SK-N-SH (cell line): ENCODE measurements around the gene OTOP2. TPM values are rescaled to one million over a fixed set of nuclear protein-coding genes. Genes with fewer than 3 reads are reported as not detected.

Experiments used
- CTCF ChIA-PET: fragments of 300-600, 350-600 bp; formaldehyde crosslinking; extraction: SDS; loops from one replicate; lab custom pipeline; 2021; lab: Yijun Ruan, JAX
- POLR2A ChIA-PET: fragments of 350-600 bp; sonication (Branson Sonifier 250); formaldehyde crosslinking; extraction: SDS; loops from one replicate; lab custom pipeline; 2020; ENCODE audit warnings: antibody characterized with exemption, inconsistent platforms; lab: Yijun Ruan, JAX
- DNase-seq: peaks from one replicate; pipeline ENCODE4 v3.0.0; 2012
- H2AFZ ChIP-seq: fragments of 200-600 bp; sonication (generic); 2 replicates; pipeline ENCODE4 v1.8.1; 2016; ENCODE audit warnings: antibody characterized with exemption, mild to moderate bottlenecking, low read depth
- H3F3A ChIP-seq: fragments of 200-600 bp; sonication (generic); replicated peaks from 2 replicates; pipeline ENCODE3; 2016; ENCODE audit warnings: antibody characterized with exemption, mild to moderate bottlenecking; ENCODE audit not compliant: insufficient read depth
- H3K27ac ChIP-seq, 2 experiments: fragments of 200-500 bp in 1 of 2; fragments of 200-600 bp in 1 of 2; sonication (Bioruptor generic) in 1 of 2; sonication (generic), shearing (Covaris generic) in 1 of 2; 2 replicates each; pipeline versions ENCODE4 v1.5.1 to v1.6.1; 2014 to 2016; ENCODE audit warnings: low read depth in 2 of 2, inconsistent platforms in 1 of 2, low read length in 1 of 2, mild to moderate bottlenecking in 1 of 2, mixed read lengths in 1 of 2
- H3K27me3 ChIP-seq: fragments of 200-600 bp; sonication (generic), shearing (Covaris generic); 2 replicates; pipeline ENCODE4 v1.6.1; 2016; ENCODE audit warnings: mixed run types; ENCODE audit not compliant: insufficient read depth
- H3K36me3 ChIP-seq, 2 experiments: fragments of 200-500 bp in 1 of 2; fragments of 200-600 bp in 1 of 2; sonication (Bioruptor generic) in 1 of 2; sonication (generic) in 1 of 2; replicated peaks in 1 of 2; 2 replicates each; pipeline versions ENCODE3 to v1.5.1; 2014 to 2016; ENCODE audit warnings: low read length in 1 of 2, mild to moderate bottlenecking in 1 of 2; ENCODE audit not compliant: insufficient read depth in 2 of 2, control insufficient read depth in 1 of 2
- H3K4me1 ChIP-seq, 2 experiments: fragments of 200-500 bp in 1 of 2; fragments of 200-600 bp in 1 of 2; sonication (Bioruptor generic) in 1 of 2; sonication (generic), shearing (Covaris generic) in 1 of 2; 2 replicates each; pipeline versions ENCODE4 v1.5.1 to v1.6.1; 2014 to 2016; ENCODE audit warnings: low read depth in 1 of 2, low read length in 1 of 2, mixed run types in 1 of 2; ENCODE audit not compliant: insufficient read depth in 2 of 2, control insufficient read depth in 1 of 2
- H3K4me2 ChIP-seq: fragments of 200-600 bp; sonication (generic), shearing (Covaris generic); 2 replicates; pipeline ENCODE4 v1.6.1; 2017; ENCODE audit warnings: mixed run types
- H3K4me3 ChIP-seq, 2 experiments: fragments of 200-500 bp in 1 of 2; fragments of 200-600 bp in 1 of 2; sonication (Bioruptor generic) in 1 of 2; sonication (generic), shearing (Covaris generic) in 1 of 2; 2 replicates each; pipeline versions ENCODE4 v1.5.1 to v1.8.1; 2014 to 2016; ENCODE audit warnings: low read depth in 2 of 2, inconsistent platforms in 1 of 2, low read length in 1 of 2, mild to moderate bottlenecking in 1 of 2, mixed read lengths in 1 of 2, moderate library complexity in 1 of 2
- H3K79me2 ChIP-seq: fragments of 200-600 bp; sonication (generic); 2 replicates; pipeline ENCODE4 v1.8.1; 2017; ENCODE audit warnings: mild to moderate bottlenecking; ENCODE audit not compliant: insufficient read depth
- H3K9ac ChIP-seq: fragments of 200-600 bp; sonication (generic); 2 replicates; pipeline ENCODE4 v1.6.1; 2017; ENCODE audit warnings: mixed run types
- H3K9me2 ChIP-seq: fragments of 200-600 bp; sonication (generic); 2 replicates; pipeline ENCODE4 v1.6.1; 2017; ENCODE audit warnings: mixed run types
- H3K9me3 ChIP-seq: fragments of 200-600 bp; sonication (generic); 2 replicates; pipeline ENCODE4 v1.6.1; 2017; ENCODE audit warnings: mixed run types, mild to moderate bottlenecking, moderate library complexity
- H4K20me1 ChIP-seq: fragments of 200-600 bp; sonication (generic); 2 replicates; pipeline ENCODE4 v1.6.1; 2017; ENCODE audit warnings: mild to moderate bottlenecking, mixed run types; ENCODE audit not compliant: insufficient read depth
- EZH2phosphoT487 ChIP-seq: fragments of 200-600 bp; sonication (generic); IDR thresholded peaks from 2 replicates; pipeline ENCODE4 v1.6.1; 2017; ENCODE audit warnings: low read depth, mixed run types, mild to moderate bottlenecking, antibody characterized with exemption, moderate library complexity, borderline replicate concordance
- FOXJ3 ChIP-seq: sonication (generic); formaldehyde crosslinking; IDR thresholded peaks from 2 replicates; pipeline ENCODE4 v1.5.1; 2020; ENCODE audit warnings: mild to moderate bottlenecking, missing genetic modification reagents
- GABPA ChIP-seq: IDR thresholded peaks from 2 replicates; pipeline ENCODE4 v1.4.0; 2012; ENCODE audit warnings: low read depth, mild to moderate bottlenecking
- MAX ChIP-seq: IDR thresholded peaks from 2 replicates; pipeline ENCODE4 v1.4.0; 2012; ENCODE audit warnings: low read depth
- MEF2A ChIP-seq: IDR thresholded peaks from 2 replicates; pipeline ENCODE4 v1.4.0; 2012; ENCODE audit warnings: low read depth, borderline replicate concordance
- TEAD4 ChIP-seq: IDR thresholded peaks from 2 replicates; pipeline ENCODE4 v1.4.0; 2012; ENCODE audit warnings: mild to moderate bottlenecking, borderline replicate concordance; ENCODE audit not compliant: insufficient read depth
- WGBS: methylation state at CpG from one replicate; pipeline ENCODE4 v1.1.6; 2017; ENCODE audit warnings: low lambda C conversion rate; 5-methylcytosine and 5-hydroxymethylcytosine counted together
- polyA plus RNA-seq, 3 experiments: library from polyadenylated mRNA; depleted of rRNA; stranded (reverse); fragments of >200 nt; gene quantifications; 2 replicates each; pipeline ENCODE4 v1.2.3, GENCODE V29; 2012

OTOP2 gene
- polyA plus RNA-seq, 1 of the 3 experiments (the other 2 are of a cell fraction) = not detected

DNA sequence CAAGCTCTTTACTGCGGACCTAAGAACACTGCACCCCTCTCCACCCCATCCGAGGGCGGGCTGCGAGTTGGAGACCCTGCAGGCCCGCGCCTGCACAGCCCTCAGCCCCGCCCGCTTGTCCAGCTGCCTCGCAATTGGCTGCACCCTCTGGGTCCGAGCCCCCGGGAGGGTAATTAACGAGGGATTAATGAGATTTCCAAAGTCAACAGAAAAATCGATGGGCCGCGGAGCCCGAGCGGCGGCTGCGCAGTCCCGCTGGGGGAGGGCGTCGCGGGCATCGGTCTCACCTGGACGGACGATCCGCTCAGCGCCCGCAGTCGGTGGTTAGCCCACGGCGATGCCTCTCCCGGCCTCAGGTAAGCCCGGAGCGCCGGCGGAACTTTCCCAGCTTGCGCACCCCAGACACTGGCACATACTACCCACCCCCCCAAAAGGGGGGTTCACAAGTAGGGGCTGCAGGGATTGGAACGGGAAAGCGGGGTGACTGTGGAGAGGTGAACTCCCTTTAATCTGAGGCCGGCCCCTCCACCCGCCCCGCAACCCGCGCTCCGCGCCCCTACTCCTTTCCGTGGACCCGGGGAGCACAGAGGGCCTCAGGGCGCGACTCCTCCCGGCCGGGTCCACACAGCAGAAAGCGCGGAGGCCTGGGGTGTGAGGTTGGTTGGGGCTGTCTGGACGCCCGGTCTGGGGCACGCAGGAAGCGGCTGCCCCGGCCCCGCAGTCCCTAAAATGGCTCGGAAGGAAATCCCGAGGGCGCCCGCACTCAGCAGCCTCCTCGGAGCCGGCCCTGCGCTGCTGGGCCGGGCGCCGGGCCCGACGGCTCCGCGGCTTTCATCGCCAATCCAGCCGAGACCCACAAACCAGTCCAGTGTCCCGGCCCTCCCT is 11.8 kb downstream of the OTOP2 start, which contains the start of gene OTOP3:
OTOP3 (plus strand) TSS at position 314 of the 885 bp plus-strand sequence; CDS start at position 338, 24 bp downstream.
- DNase-seq = peak; percentile 81
- H3K9me2 ChIP-seq = no peaks in the 10 kb centered on the region
- no peaks in the 10 kb centered on the region for H3K79me2 ChIP-seq
- ChIA-PET CTCF (interaction anchor here (0.9 to 8.3 kb wide), 6 partner anchors 12 to 170 kb away, joined by 3 to 77 read pairs (median 16); partner anchors contain the start of genes OTOP2 and USH1G), POLR2A (interaction anchor here (0.8 to 1.0 kb wide), 2 partner anchors 11 to 14 kb away, joined by 3 read pairs; no protein-coding TSS in a partner anchor)
- H3K36me3 ChIP-seq = no peaks in the 10 kb centered on the region
- no peaks in the 10 kb centered on the region; a peak in 1 of 4 replicates for H3K4me1 ChIP-seq
- no peak within 1 kb of the TSS for H2AFZ ChIP-seq
- H3F3A ChIP-seq = no peaks in the 10 kb centered on the region
- no peak for TF ChIP-seq FOXJ3 (CRISPR knock-in tag)
- 0 out of 2 replicates have a peak, but pooled peaks have one; percentile 65 for TF ChIP-seq EZH2phosphoT487
- TF ChIP-seq, all 33 proteins: peak for 1
- Histone ChIP-seq H3K27me3 (peaks cover 76% of the 10 kb centered on the region), H3K27ac (no peak within 1 kb of the TSS), H4K20me1 (no peaks in the 10 kb centered on the region), H3K4me3 (no peak within 1 kb of the TSS; a peak in 1 of 4 replicates), H3K4me2 (no peak within 1 kb of the TSS), H3K9ac (no peak within 1 kb of the TSS), H3K9me3 (no peaks in the 10 kb centered on the region)
- WGBS = 22% methylated on average over 30 of the region's 78 CpGs

GRCh38 chr17:74936470-74936799 is 12.4 kb downstream of the OTOP2 start:
- H3K4me1 ChIP-seq = no peaks in the 10 kb centered on the region; a peak in 1 of 4 replicates
- ChIA-PET CTCF (interaction anchor here (1.4 to 8.3 kb wide), 4 partner anchors 12 to 170 kb away, joined by 3 to 77 read pairs (median 40); partner anchors contain the start of genes OTOP2 and USH1G), POLR2A (interaction anchor here (0.8 kb wide), 1 partner anchor 75 kb away, joined by 3 read pairs; no protein-coding TSS in a partner anchor)
- TF ChIP-seq MAX (no peak), GABPA (no peak), TEAD4 (no peak), MEF2A (no peak)
- H3K4me2 ChIP-seq = no peak overlapping the region
- peaks cover 82% of the 10 kb centered on the region for H3K27me3 ChIP-seq
- H3K36me3 ChIP-seq = no peaks in the 10 kb centered on the region
- DNase-seq = no peak
- H2AFZ ChIP-seq = no peak overlapping the region
- no peaks in the 10 kb centered on the region for H3K79me2 ChIP-seq
- no peak overlapping the region for H3K9ac ChIP-seq
- H3K9me2 ChIP-seq = no peaks in the 10 kb centered on the region
- H3F3A ChIP-seq = no peaks in the 10 kb centered on the region
- 4% methylated on average over 12 of the region's 12 CpGs for WGBS
- no peak overlapping the region; a peak in 1 of 4 replicates for H3K4me3 ChIP-seq
- H4K20me1 ChIP-seq = no peaks in the 10 kb centered on the region
- H3K27ac ChIP-seq = no peak overlapping the region
- H3K9me3 ChIP-seq = no peaks in the 10 kb centered on the region
